Astrocyte of the spinal cord (primary cell): Measurements from ENCODE around the gene RAPGEF3.

Experiments used
- DNase-seq: peaks from one replicate; pipeline ENCODE4 v3.0.0; 2011; ENCODE audit warnings: low read depth, low spot score
- H3K4me3 ChIP-seq: 2 replicates; pipeline ENCODE4 v1.5.1; 2011; ENCODE audit warnings: low read depth, mild to moderate bottlenecking, low read length, moderate library complexity
- in situ Hi-C: cut with HindIII; loops from 2 replicates; pipeline ENCODE4 v1.10.0; 2017; ENCODE audit warnings: low sequenced_read_pairs
- TF ChIP-seq, protein P1 (sequence below): IDR thresholded peaks from 2 replicates; pipeline ENCODE4 v1.5.1; 2012; ENCODE audit warnings: low read depth, mild to moderate bottlenecking, low read length, inconsistent platforms

The RAPGEF3 gene

DNA sequence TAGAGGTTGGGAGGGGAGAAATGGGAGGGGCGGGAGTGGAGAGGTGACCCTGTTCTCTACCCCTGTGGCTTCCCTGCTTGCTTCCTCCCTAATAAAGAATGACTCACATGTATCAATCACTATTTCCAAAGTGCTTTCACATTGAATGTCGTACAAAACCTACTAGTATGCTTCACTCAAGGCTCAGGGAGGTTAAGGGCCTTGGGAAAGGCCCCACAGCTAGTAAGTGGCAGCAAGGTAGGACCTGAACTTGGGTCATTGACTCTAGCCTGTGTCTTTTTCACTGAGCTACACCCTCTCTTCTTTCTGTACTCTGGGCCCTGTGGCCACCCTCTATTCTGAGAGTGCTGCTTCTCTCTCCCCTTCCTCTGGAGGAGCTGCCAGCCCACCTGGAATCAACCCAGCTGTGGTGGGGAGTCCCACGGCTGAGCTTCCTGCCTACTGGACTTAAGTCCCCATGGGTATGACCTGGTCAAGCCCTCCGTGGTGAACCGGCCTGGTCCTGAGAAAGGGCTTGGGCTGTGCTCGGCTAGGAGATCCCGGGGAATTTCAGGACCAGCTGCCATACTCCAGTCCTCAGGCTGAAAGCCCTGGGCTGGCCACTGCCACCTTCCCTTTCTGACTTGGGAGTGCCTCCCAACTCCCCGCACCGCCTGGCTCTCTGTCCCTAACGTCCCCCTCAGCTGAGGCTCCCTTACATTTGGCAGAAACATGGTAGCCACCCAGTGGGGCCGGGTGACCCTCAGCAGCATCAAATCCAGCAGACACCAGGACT, 27.4 kb upstream of the RAPGEF3 start:
- TF ChIP-seq, protein P1, sequence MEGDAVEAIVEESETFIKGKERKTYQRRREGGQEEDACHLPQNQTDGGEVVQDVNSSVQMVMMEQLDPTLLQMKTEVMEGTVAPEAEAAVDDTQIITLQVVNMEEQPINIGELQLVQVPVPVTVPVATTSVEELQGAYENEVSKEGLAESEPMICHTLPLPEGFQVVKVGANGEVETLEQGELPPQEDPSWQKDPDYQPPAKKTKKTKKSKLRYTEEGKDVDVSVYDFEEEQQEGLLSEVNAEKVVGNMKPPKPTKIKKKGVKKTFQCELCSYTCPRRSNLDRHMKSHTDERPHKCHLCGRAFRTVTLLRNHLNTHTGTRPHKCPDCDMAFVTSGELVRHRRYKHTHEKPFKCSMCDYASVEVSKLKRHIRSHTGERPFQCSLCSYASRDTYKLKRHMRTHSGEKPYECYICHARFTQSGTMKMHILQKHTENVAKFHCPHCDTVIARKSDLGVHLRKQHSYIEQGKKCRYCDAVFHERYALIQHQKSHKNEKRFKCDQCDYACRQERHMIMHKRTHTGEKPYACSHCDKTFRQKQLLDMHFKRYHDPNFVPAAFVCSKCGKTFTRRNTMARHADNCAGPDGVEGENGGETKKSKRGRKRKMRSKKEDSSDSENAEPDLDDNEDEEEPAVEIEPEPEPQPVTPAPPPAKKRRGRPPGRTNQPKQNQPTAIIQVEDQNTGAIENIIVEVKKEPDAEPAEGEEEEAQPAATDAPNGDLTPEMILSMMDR = no peak
- in situ Hi-C loops = no loop called here
- no peak overlapping the region for H3K4me3 ChIP-seq

DNA sequence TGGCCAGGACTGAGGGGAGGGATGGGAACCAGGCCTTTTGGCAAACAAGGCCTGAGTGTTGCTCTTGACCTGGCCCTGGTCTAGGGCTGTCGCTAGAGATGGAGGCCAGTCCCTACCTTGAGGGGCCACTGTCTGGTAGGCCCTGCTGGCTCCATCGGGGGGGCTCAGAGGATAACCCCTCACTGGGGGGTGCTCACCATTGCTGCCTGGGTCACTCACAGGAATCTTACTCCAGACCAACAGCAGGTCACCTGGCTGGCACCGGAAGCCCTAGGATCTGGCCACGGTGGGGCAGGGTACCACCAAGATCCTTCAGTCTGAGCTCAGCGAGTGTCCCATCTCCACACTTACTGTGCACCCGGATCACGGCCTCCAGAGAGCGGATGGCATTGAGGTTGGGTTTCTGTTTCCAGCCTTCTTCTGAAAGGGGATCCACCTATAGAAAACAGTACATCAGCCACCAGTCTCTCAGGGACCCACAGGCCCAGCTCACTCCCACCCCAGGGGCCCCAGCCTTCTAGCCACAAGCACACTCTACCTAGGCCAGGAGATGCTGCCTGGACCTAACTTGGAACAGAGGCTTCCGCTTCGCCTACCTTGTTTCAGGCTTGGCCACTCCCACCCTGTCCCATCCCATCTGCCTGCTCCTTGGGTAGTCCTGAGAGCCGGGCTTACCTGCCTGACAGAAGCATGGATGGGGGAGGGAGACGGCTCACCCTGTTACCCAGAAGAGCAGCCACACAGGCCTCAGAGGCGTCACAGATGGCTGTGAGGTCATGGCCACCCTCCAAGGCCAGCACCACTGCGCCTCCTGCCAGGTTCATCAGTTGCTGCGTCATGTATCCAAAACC, 26.6 kb upstream of the RAPGEF3 start:
- no peak for DNase-seq
- in situ Hi-C loops = no loop called here
- H3K4me3 ChIP-seq = no peak overlapping the region
- TF ChIP-seq, protein P1 = no peak

More for the DNA sequence above, 27.4 kb upstream of the RAPGEF3 start:
- DNase-seq = no peak

DNA sequence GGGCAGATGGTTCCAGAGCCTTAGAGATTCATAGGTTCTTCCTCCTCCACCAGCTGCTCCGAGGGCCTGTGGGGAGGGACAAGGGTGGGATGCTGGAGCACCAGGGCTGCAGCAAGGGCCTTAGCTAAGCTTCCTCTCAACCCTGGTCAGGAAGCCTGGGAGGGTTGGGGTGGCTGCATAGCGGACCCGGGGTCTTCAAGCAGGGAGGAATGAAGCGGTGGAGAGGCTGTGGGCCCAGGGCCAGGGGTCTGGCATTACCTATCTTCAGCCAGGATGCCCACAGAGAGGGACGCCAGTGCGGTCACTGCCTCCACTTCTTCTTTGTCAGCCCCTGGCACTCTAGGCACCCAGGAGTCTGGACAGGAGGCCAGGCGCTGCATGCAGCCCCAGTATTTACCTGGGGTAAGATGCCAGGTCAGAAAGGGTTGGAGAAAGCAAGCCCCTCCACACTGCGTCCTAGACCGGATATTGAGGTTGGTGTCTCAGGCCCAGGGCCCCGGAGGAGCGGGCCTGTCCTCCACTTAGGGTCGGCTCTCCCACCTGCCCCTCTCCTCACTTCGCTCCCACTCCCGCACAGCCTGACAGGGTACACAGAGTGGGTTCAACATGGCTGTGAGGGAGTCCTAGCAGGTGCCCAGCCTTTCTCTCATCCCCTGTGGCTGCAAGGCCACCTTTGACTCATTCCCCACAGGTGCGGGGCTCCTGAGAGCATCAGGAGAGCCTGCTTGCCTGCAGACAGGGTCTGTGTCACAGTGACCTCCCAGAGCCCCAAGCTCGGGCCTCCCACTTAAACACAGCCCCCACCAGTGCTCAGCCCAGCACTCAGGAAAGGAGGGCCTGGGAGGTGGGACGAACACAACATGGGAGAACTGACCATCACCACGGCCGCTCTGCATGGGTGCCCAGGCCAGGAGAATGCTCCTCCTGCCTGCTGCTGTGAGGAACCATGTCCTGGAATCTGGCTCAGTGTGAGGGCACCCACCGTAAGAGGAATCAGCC, 25.4 kb upstream of the RAPGEF3 start:
- DNase-seq = no peak
- in situ Hi-C loops = no loop called here
- no peak overlapping the region for H3K4me3 ChIP-seq
- TF ChIP-seq, protein P1 = no peak

DNA sequence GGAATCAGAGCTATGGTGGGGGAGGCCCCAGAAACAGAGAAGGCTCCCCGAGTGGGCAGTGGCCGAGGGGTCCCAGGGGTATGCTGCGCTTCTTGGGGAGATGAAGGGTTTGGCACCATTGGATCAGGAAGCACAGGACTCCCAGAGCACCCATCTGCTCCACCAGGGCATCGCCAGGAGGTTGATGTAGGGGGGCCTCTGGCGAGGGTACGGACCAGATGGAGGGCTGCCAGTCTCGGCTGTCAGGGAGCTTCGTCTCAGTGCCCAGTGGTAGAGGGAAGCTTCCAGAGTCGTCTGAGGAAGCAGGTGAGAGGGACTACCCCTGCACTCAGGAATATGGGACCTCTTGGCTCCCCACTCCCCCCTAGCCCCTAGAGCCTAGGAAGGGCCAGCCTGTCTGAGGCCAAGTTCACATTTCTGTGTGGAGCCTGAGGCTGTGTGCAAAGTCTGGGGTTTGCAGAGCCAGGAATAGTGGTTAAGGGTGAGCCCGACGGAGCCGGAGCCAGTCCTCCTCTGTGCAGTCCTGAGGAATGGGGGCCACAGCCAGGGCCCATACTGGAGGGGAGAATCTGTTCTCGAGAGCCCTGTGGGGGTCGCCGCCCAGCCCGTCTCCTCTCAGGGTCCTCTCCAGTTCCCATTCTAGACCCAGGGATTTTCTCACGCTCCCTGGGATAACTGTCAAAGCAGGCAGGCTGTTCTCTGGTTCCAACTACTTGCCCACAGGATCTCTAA, 24.5 kb upstream of the RAPGEF3 start:
- no peak overlapping the region for H3K4me3 ChIP-seq
- in situ Hi-C loops = no loop called here
- TF ChIP-seq, protein P1 = no peak
- DNase-seq = no peak

DNA sequence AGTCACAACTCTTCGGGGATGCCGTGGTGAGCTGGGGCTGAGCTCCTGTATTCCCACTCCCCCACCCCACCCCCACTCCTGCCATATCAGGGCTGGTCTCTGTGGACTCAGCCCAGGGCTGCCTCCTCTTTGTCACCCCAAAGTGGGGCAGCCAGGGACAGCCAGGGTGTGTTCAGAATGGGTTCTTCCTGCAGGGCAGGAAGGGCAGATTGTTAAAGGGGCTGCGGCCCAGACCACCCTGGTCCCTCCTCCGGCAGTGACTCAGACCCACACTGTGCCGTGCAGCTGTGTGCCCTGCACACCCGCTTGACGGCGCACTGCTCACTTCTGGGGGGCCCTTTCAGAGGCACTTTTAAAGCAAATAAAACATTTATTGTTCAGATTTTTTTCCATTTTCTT, 23.7 kb upstream of the RAPGEF3 start:
- TF ChIP-seq, protein P1 = no peak
- no peak overlapping the region for H3K4me3 ChIP-seq
- in situ Hi-C loops = no loop called here
- DNase-seq = no peak
